Adrenal gland (tissue), 12 donors: ENCODE data around the gene REG1B. TPM values are rescaled to one million over a fixed set of nuclear protein-coding genes. Genes with fewer than 3 reads are reported as not detected.

Experiments used
- DNase-seq, 7 donors: peaks; one replicate each; pipeline ENCODE4 v3.0.0-alpha.2; 2019 to 2020
- H3K27ac ChIP-seq, 5 donors: fragments of 200-600 bp; sonication (generic) in 4 of 5; 1 replicate in 3 of 5; 2 replicates in 2 of 5; pipeline versions ENCODE4 v1.5.1 to v1.8.0; 2016 to 2020; ENCODE audit warnings: mild to moderate bottlenecking in 1 of 5
- H3K27me3 ChIP-seq: fragments of 200-600 bp; 2 replicates; pipeline ENCODE4 v1.8.0; 2021
- H3K36me3 ChIP-seq, 2 donors: fragments of 200-600 bp; replicated peaks in 1 of 2; 1 replicate in 1 of 2; 2 replicates in 1 of 2; pipeline versions ENCODE4 v1.5.1 to v1.8.0; 2018 to 2022
- H3K4me1 ChIP-seq, 2 donors: fragments of 200-600 bp; replicated peaks in 1 of 2; 1 replicate in 1 of 2; 2 replicates in 1 of 2; pipeline versions ENCODE4 v1.5.1 to v1.8.0; 2018 to 2021
- H3K4me3 ChIP-seq, 4 donors: fragments of 200-600 bp; sonication (generic) in 3 of 4; one replicate each; pipeline ENCODE4 v1.5.1; 2016 to 2018
- H3K9me3 ChIP-seq, 3 donors: fragments of 200-600 bp; sonication (generic) in 1 of 3; replicated peaks in 1 of 3; 1 replicate in 2 of 3; 2 replicates in 1 of 3; pipeline versions ENCODE4 v1.5.1 to v1.8.0; 2016 to 2021
- POLR2A ChIP-seq, 2 donors: fragments of 450-650 bp; IDR thresholded peaks; one replicate each; pipeline ENCODE4 v1.6.1; 2017; ENCODE audit warnings: antibody characterized with exemption in 2 of 2, mild to moderate bottlenecking in 2 of 2, moderate library complexity in 1 of 2
- WGBS, 4 donors: extraction: QIAGEN DNeasy Blood & Tissue Kit in 2 of 4; methylation state at CpG; one replicate each; pipeline versions ENCODE4 v1.1.5 to v1.1.7; 2013 to 2017; 5-methylcytosine and 5-hydroxymethylcytosine counted together
- intact Hi-C, 2 donors: fragments of 100-400 bp; cut with DNase I; formaldehyde crosslinking; loops; one replicate each; pipeline versions ENCODE4 v1.14.1 to v1.15.0; 2022 to 2023
- polyA plus RNA-seq, 3 donors: library from polyadenylated mRNA; stranded (reverse); fragments of 200-250 nt in 2 of 3; fragments of 350-450 nt in 1 of 3; fragmentation: Illumina TruSeq in 1 of 3; extraction: RNeasy Lipid Tissue Mini Kit (QIAGEN cat#74804) in 1 of 3; gene quantifications; one replicate each; pipeline ENCODE4 v1.2.3, GENCODE V29; 2013 to 2014
- total RNA-seq, 9 donors: library from RNA; depleted of rRNA in 4 of 9; stranded (reverse); fragments of >200 nt in 4 of 9; fragments of 120-200 nt in 1 of 9; fragmentation: NEBNext Ultra II Directional in 1 of 9; extraction: Animal tissue kit (Norgen Biotek cat#: 25700) in 1 of 9; gene quantifications; one replicate each; pipeline versions ENCODE4 v1.1.0 to v1.2.4, GENCODE V29; 2013 to 2023
- TF ChIP-seq, protein P1 (sequence below), 6 experiments: fragments of 450-650 bp in 4 of 6; fragments of 200-600 bp in 2 of 6; sonication (generic) in 1 of 6; IDR thresholded peaks; 1 replicate in 5 of 6; 2 replicates in 1 of 6; pipeline versions ENCODE4 v1.5.1 to v1.8.0; 2016 to 2021; ENCODE audit warnings: antibody characterized with exemption in 6 of 6, mild to moderate bottlenecking in 2 of 6, moderate library complexity in 1 of 6
- donor health status: healthy with polysubstance abuse.
- donor health status: Bipolar disorder and iron deficiency.
- donor health status: DM: yes; HTN: yes; CAD: no.
- donor health status: DM: no; HTN: no; CAD: no.
- donor health status: DM: no; HTN: no; CAD: no.
- donor health status: DM: yes; HTN: yes; CAD: no.

REG1B gene
- total and polyA plus RNA-seq, 12 donors: 1.4 to 5.1 (median 2.6) TPM; not detected in 8

DNA sequence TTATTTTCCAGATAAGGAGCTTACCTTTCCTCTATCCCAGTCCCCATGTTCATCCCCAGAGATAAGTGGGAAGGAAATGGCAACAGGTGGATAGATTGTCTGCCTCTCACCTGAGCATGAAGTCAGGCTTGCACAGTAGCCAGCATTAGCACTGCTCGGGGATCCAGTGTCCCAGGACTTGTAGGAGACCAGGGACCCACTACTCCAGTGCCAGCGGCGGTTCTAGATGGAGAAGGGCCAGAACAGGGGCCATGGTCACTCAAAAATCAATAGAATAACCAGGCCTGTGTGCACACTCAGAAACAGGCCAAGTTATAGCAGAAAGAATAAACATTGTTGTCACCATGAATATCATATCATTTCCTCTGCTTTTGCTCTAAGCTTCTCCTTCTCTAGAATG is 2.4 kb downstream of the REG1B start:
- intact Hi-C loops: no loop called here
- no peaks in the 10 kb centered on the region for H3K4me1 ChIP-seq
- TF ChIP-seq, protein P1, sequence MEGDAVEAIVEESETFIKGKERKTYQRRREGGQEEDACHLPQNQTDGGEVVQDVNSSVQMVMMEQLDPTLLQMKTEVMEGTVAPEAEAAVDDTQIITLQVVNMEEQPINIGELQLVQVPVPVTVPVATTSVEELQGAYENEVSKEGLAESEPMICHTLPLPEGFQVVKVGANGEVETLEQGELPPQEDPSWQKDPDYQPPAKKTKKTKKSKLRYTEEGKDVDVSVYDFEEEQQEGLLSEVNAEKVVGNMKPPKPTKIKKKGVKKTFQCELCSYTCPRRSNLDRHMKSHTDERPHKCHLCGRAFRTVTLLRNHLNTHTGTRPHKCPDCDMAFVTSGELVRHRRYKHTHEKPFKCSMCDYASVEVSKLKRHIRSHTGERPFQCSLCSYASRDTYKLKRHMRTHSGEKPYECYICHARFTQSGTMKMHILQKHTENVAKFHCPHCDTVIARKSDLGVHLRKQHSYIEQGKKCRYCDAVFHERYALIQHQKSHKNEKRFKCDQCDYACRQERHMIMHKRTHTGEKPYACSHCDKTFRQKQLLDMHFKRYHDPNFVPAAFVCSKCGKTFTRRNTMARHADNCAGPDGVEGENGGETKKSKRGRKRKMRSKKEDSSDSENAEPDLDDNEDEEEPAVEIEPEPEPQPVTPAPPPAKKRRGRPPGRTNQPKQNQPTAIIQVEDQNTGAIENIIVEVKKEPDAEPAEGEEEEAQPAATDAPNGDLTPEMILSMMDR (IDR thresholded peaks at IDR 0.05): no peak
- no peak for TF ChIP-seq POLR2A (IDR thresholded peaks at IDR 0.05)
- DNase-seq: no peak
- no peaks in the 10 kb centered on the region for H3K36me3 ChIP-seq
- no peak overlapping the region for H3K4me3 ChIP-seq
- H3K27ac ChIP-seq: no peak overlapping the region
- 22 to 84% (median 76%) methylated on average over 1 to 3 of the region's 3 CpGs for WGBS, 4 donors
- no peaks in the 10 kb centered on the region for H3K9me3 ChIP-seq
- no peaks in the 10 kb centered on the region for H3K27me3 ChIP-seq

DNA sequence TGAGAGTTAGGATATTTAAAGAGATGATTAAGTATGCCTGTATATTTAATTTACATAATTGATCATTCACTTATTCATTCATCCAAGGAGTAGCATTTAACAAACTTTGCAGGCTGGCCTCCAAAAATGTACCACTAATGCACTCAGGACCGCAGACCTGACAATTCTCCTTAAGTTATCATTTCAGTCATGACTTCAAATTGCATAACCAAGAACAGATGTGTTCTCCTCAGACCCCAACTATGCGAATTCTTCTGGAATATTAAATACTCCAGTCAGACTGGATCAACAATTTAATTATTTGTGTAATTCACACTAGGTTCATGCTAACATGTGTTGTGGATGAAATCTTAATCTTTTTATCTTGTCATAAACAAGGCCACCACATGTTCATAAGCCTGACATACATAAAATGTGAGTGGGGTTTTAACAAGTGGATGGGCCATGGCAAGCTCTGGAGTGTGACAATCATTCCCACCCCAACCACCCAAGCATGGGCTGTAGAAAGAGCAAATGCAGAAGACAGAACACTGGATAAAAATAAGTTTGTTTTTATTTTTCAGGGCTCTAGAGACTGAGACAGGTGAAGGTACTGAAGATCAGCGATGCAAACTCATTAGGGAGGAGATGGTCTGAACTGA is 3.2 kb downstream of the REG1B start:
- WGBS, 4 donors: 74 to 82% (median 80%) methylated on average over 3 of the region's 3 CpGs
- Histone ChIP-seq H3K4me1 (no peaks in the 10 kb centered on the region), H3K27ac (no peak overlapping the region), H3K36me3 (no peaks in the 10 kb centered on the region), H3K4me3 (no peak overlapping the region), H3K27me3 (no peaks in the 10 kb centered on the region), H3K9me3 (no peaks in the 10 kb centered on the region)
- intact Hi-C loops: no loop called here
- DNase-seq: no peak
- no peak for TF ChIP-seq POLR2A (IDR thresholded peaks at IDR 0.05)
- TF ChIP-seq, protein P1 (IDR thresholded peaks at IDR 0.05): no peak

DNA sequence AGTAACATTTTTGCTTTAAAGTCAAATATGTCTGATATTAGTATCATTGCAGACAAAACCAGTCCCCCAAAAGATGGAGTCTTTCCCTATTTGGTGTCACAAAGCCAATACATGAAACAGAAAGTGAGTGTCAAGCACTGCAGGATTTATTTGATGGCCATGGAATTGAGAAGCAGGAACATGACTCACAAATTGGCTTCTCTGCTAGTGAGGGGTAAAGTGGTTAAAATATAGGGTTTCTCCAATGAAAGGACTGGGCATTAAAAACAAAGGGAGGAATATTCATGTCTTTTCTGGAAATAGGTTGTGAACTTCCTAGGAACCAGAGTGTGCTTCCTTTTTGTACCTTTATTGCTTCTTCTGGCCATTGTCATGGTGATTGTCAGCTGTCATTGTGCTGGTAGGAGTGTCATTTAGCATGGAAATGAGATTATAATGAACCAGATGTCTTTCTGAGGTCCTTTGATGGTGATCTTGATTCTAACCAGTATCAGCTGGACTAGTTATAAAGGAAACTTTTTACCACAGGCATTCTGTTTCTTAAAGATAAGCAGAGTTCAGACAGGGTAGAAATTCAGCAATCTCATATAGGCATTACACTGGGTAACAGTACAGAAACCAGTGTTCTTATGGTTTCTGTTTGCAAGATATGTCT is 4.1 kb downstream of the REG1B start:
- intact Hi-C loops: no loop called here
- H3K27ac ChIP-seq: no peak overlapping the region
- H3K4me1 ChIP-seq: no peaks in the 10 kb centered on the region
- no peak for DNase-seq
- no peak for TF ChIP-seq POLR2A (IDR thresholded peaks at IDR 0.05)
- TF ChIP-seq, protein P1 (IDR thresholded peaks at IDR 0.05): no peak
- H3K36me3 ChIP-seq: no peaks in the 10 kb centered on the region
- H3K27me3 ChIP-seq: no peaks in the 10 kb centered on the region
- no peak overlapping the region for H3K4me3 ChIP-seq
- H3K9me3 ChIP-seq: no peaks in the 10 kb centered on the region

DNA sequence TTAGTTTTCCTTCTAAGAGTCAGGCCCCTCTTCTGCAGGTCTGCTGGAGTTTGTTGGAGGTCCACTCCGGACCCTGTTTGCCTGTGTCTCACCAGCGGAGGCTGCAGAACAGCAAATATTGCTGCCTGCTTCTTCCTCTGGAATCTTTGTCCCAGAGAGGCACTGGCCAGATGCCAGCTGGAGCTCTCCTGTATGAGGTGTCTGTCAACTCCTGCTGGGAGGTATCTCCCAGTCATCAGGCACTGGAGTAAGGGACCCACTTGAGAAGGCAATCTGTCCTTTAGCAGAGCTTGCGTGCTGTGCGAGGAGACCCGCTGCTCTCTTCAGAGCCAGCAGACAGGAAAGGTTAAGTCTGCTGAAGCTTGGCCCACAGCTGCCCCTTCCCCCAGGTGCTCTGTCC is 4.8 kb downstream of the REG1B start:
- no peaks in the 10 kb centered on the region for H3K9me3 ChIP-seq
- no peak overlapping the region for H3K27ac ChIP-seq
- intact Hi-C loops: no loop called here
- WGBS, 4 donors: 86 to 92% (median 86%) methylated on average over 5 of the region's 5 CpGs
- no peak for DNase-seq
- H3K36me3 ChIP-seq: no peaks in the 10 kb centered on the region
- H3K4me1 ChIP-seq: no peaks in the 10 kb centered on the region
- no peak overlapping the region for H3K4me3 ChIP-seq
- TF ChIP-seq POLR2A (IDR thresholded peaks at IDR 0.05): no peak
- TF ChIP-seq, protein P1 (IDR thresholded peaks at IDR 0.05): no peak
- H3K27me3 ChIP-seq: no peaks in the 10 kb centered on the region
